Urothelium cell line (cell line): ENCODE results near the gene RPE65.
A peak's percentile ranks its signal among the peaks of the same experiment; 100 is the strongest.
"Not testable (repeated sequence)": the region's sequence is repeated elsewhere in the genome, so short reads cannot be mapped to it uniquely, and the experiment has no call there.

ENCODE experiments used
- DNase-seq: peaks from one replicate; pipeline ENCODE4 v3.0.0; 2011; ENCODE audit warnings: low spot score, mixed read lengths
- FAIRE-seq: peaks from 2 replicates; lab custom pipeline; 2011; peaks lifted over from hg19 to GRCh38; lab: Jason Lieb, UNC

Gene RPE65

GRCh38 chr1:68454534-68454933, 4.8 kb upstream of the RPE65 start:
- DNase-seq (no peak), FAIRE-seq (no peak)

GRCh38 chr1:68453060-68453670, 3.4 kb upstream of the RPE65 start:
- DNase-seq (no peak), FAIRE-seq (no peak)

GRCh38 chr1:68448365-68448764, 1.4 kb downstream of the RPE65 start:
- FAIRE-seq, result no peak
- DNase-seq, result no peak

GRCh38 chr1:68445709-68446108, 4.0 kb downstream of the RPE65 start:
- FAIRE-seq (no peak), DNase-seq (no peak)

- peak; percentile 65 for DNase-seq
- no peak for FAIRE-seq
Observed at GRCh38 chr1:68442822-68443556, 6.8 kb downstream of the RPE65 start.

GRCh38 chr1:68442006-68442405, 7.7 kb downstream of the RPE65 start:
- DNase-seq (no peak), FAIRE-seq (no peak)

- no peak for DNase-seq
- no peak for FAIRE-seq
Observed at GRCh38 chr1:68438310-68438709, 11.4 kb downstream of the RPE65 start.

GRCh38 chr1:68433395-68433794, 16.4 kb downstream of the RPE65 start:
- no peak for FAIRE-seq
- DNase-seq, result no peak

GRCh38 chr1:68431076-68431475, 18.7 kb downstream of the RPE65 start:
- FAIRE-seq, result no peak

GRCh38 chr1:68429233-68429808, 20.4 kb downstream of the RPE65 start:
- FAIRE-seq (no peak), DNase-seq (no peak)

More at GRCh38 chr1:68431076-68431475, 18.7 kb downstream of the RPE65 start:
- no peak for DNase-seq

GRCh38 chr1:68426594-68426993, 23.2 kb downstream of the RPE65 start:
- no peak for DNase-seq
- no peak for FAIRE-seq

- FAIRE-seq (no peak), DNase-seq (no peak)
Observed at GRCh38 chr1:68421350-68421749, 28.4 kb downstream of the RPE65 start.

GRCh38 chr1:68409426-68409825, 40.3 kb downstream of the RPE65 start:
- FAIRE-seq (no peak), DNase-seq (no peak)

- no peak for DNase-seq
- no peak for FAIRE-seq
Observed at GRCh38 chr1:68401506-68401905, 48.2 kb downstream of the RPE65 start.

- FAIRE-seq, DNase-seq: not testable (repeated sequence)
Observed at GRCh38 chr1:68395575-68395974, 54.2 kb downstream of the RPE65 start.

GRCh38 chr1:68392474-68392873, 57.3 kb downstream of the RPE65 start:
- not testable (repeated sequence) for DNase-seq, FAIRE-seq

- DNase-seq, FAIRE-seq: not testable (repeated sequence)
Observed at GRCh38 chr1:68385798-68386524, 63.8 kb downstream of the RPE65 start.

GRCh38 chr1:68384872-68385411, 64.8 kb downstream of the RPE65 start:
- FAIRE-seq (no peak), DNase-seq (no peak)

- FAIRE-seq, result no peak
- peak; percentile 88 for DNase-seq
Observed at GRCh38 chr1:68384321-68384813, 65.4 kb downstream of the RPE65 start.

- peak; percentile 22 for DNase-seq
- no peak for FAIRE-seq
Observed at GRCh38 chr1:68383092-68383491, 66.7 kb downstream of the RPE65 start.

- FAIRE-seq (no peak), DNase-seq (no peak)
Observed at GRCh38 chr1:68379085-68379478, 70.7 kb downstream of the RPE65 start.
